Stimulated activated naive CD8-positive, alpha-beta T cell treated with anti-CD3 and anti-CD28 coated beads, Interleukin-15, Interleukin-2, amounts not matched to agents 100 U/mL and 50 U/mL, for 24 hours (primary cell): ENCODE data around the gene OFD1.

Source experiments
- ATAC-seq: fragments of 150-1000 bp; cut with Tn5 transposase; one replicate; pipeline ENCODE4 v1.10.0; 2021
- DNase-seq: peaks from one replicate; pipeline ENCODE4 v3.0.0; 2021

The OFD1 gene

GRCh38 chrX:13752141-13752540 lies 17.6 kb downstream of the OFD1 start:
- DNase-seq: no peak

GRCh38 chrX:13752646-13753045 lies 18.1 kb downstream of the OFD1 start:
- DNase-seq: no peak
- no peak for ATAC-seq

More at GRCh38 chrX:13752141-13752540, 17.6 kb downstream of the OFD1 start:
- no peak for ATAC-seq

- ATAC-seq: no peak
- no peak for DNase-seq
Measured at GRCh38 chrX:13754765-13755164, 20.2 kb downstream of the OFD1 start.

GRCh38 chrX:13755254-13755653 lies 20.7 kb downstream of the OFD1 start:
- DNase-seq (no peak), ATAC-seq (no peak)

GRCh38 chrX:13756381-13756780 lies 21.8 kb downstream of the OFD1 start:
- DNase-seq (no peak), ATAC-seq (no peak)

GRCh38 chrX:13759152-13759718 lies 24.7 kb downstream of the OFD1 start:
- ATAC-seq (no peak), DNase-seq (no peak)

GRCh38 chrX:13760426-13760825 lies 25.9 kb downstream of the OFD1 start:
- no peak for ATAC-seq
- no peak for DNase-seq

- ATAC-seq (no peak), DNase-seq (no peak)
Measured at GRCh38 chrX:13761606-13762414, 27.3 kb downstream of the OFD1 start.

GRCh38 chrX:13763489-13763888 lies 28.9 kb downstream of the OFD1 start:
- ATAC-seq: no peak
- no peak for DNase-seq

- ATAC-seq (no peak), DNase-seq (no peak)
Measured at GRCh38 chrX:13764281-13764680, 29.7 kb downstream of the OFD1 start.

GRCh38 chrX:13764765-13765164 lies 30.2 kb downstream of the OFD1 start:
- ATAC-seq (no peak), DNase-seq (no peak)

- ATAC-seq: no peak
- no peak for DNase-seq
Measured at GRCh38 chrX:13768939-13769338, 34.4 kb downstream of the OFD1 start.

- ATAC-seq (no peak), DNase-seq (no peak)
Measured at GRCh38 chrX:13770013-13770535, 35.5 kb downstream of the OFD1 start.

- DNase-seq: no peak
- ATAC-seq: no peak
Measured at GRCh38 chrX:13774696-13775095, 40.1 kb downstream of the OFD1 start.

- DNase-seq: no peak
- ATAC-seq: no peak
Measured at GRCh38 chrX:13775837-13776236, 41.3 kb downstream of the OFD1 start.

GRCh38 chrX:13776387-13776786 lies 41.8 kb downstream of the OFD1 start:
- no peak for ATAC-seq
- no peak for DNase-seq

GRCh38 chrX:13778916-13779315 lies 44.4 kb downstream of the OFD1 start:
- ATAC-seq (no peak), DNase-seq (no peak)

GRCh38 chrX:13780868-13781427 lies 46.4 kb downstream of the OFD1 start:
- no peak for ATAC-seq
- no peak for DNase-seq

- no peak for DNase-seq
- ATAC-seq: no peak
Measured at GRCh38 chrX:13786048-13786447, 51.5 kb downstream of the OFD1 start.

- no peak for ATAC-seq
- no peak for DNase-seq
Measured at GRCh38 chrX:13790206-13791131, 55.9 kb downstream of the OFD1 start.

GRCh38 chrX:13791145-13791544 lies 56.6 kb downstream of the OFD1 start:
- DNase-seq (no peak), ATAC-seq (no peak)

- ATAC-seq (no peak), DNase-seq (no peak)
Measured at GRCh38 chrX:13791559-13791958, 57.0 kb downstream of the OFD1 start.
